Right renal cortex interstitium (tissue), 3 donors: ENCODE results near the gene BRIP1. TPM values are rescaled to one million over a fixed set of nuclear protein-coding genes. Genes with fewer than 3 reads are reported as not detected.

Experiments
- DNase-seq, 3 donors: peaks; one replicate each; pipeline ENCODE4 v3.0.0-alpha.2; 2013; ENCODE audit warnings: low read depth in 3 of 3, low spot score in 2 of 3
- polyA plus RNA-seq, 3 donors: library from polyadenylated mRNA; unstranded; fragments of 120-200 nt; gene quantifications; one replicate each; pipeline ENCODE4 v1.2.1, GENCODE V29; 2013; ENCODE audit not compliant: insufficient read length in 3 of 3

Gene BRIP1
- polyA plus RNA-seq, 3 donors: 9.4 to 10.4 (median 10.3) TPM

- no peak for DNase-seq
Measured at GRCh38 chr17:61770043-61770442, 93.3 kb downstream of the BRIP1 start.

DNA sequence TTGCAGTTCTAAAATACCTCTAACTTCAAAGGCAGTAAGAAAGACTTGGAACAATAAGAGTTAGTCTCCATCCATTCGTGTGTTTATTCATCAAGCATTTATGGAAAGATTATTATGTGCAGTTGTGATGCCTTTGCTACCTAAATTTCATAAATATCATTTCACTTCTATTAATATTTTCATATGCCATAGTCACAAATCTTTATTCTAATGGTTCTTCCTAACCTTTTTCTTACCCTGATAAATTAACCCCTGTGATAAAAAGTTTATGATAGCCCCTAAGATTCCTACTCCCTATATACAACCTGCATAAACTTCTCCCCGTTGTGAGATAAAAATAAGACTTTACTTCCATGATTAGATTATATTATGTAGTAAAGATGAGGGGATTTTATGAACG lies 94.9 kb downstream of the BRIP1 start:
- no peak for DNase-seq

DNA sequence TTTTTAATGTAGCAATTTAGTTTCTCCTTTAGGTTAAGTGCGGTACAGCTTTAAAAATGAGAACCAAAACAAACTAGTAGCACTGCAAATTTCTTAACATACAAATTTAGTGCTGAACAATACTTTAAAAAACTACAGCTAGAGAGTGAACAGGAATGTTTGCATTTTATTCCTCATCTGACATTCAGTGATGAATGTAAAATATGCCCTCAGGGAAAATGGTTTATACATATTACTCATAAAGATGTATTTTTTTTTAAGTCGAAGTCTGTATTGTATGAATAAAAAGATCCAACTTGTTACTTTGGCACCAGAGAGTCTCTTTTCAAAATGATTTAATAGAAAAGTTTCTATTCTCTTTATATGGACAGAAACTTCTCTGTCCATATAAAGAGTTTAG lies 96.8 kb downstream of the BRIP1 start:
- DNase-seq: no peak

GRCh38 chr17:61764846-61765245 lies 98.5 kb downstream of the BRIP1 start:
- DNase-seq: no peak

GRCh38 chr17:61761827-61762226 lies 101.5 kb downstream of the BRIP1 start:
- no peak for DNase-seq

DNA sequence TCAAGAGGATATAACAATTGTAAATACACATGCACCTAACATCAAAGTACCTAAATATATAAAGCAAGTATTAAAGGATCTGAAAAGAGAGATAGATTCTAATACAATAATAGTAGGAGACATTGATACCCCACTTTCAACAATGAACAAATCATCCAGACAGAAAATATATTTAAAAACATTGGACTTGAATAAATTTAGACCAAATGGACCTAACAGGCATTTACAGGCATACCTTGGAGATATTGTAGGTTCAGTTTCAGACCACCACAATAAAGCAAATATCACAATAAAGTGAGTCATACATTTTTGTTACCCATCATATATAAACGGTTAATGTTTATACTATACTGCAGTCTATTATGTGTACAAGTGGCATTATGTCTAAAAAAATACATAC lies 104.0 kb downstream of the BRIP1 start:
- no peak for DNase-seq

GRCh38 chr17:61758430-61758829 lies 104.9 kb downstream of the BRIP1 start:
- DNase-seq: no peak

GRCh38 chr17:61757168-61757567 lies 106.2 kb downstream of the BRIP1 start:
- no peak for DNase-seq

GRCh38 chr17:61756561-61756960 lies 106.8 kb downstream of the BRIP1 start:
- DNase-seq: no peak

DNA sequence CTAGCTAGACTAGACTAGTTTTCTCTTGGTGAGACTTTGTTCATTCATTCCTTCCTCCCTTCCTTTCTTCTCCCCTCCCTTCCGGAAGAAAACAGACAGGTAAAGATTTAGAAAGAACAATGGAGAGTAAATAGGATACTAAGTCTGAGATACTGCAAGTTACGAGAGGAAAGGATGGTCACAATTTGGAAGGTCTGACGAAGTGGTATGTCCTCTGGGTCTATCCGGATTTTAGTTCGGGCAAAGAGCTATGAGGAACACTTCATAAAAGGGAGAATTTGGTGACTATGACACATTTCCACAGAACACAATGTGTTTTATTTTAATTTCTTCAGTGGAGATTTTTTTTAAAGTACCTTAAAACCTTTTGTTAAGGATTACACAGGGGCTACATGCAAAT lies 107.7 kb downstream of the BRIP1 start:
- no peak for DNase-seq

DNA sequence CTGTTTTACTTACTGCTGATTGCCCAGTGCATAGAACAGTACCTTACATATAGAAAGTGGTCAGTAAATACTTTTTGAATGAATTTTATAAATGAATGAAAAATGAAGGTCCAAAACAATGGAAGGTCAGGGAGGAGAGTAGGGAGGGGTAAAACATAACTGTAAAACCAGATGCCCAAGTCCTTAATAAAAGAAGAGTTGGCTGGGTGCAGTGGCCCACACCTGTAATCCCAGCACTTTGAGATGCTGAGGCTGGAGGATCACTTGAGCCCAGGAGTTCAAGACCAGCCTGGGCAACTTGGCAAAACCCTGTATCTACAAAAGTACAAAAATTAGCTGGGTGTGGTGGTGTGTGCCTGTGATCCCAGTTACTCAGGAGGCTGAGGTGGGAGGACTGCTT lies 108.2 kb downstream of the BRIP1 start:
- no peak for DNase-seq

GRCh38 chr17:61754124-61754523 lies 109.2 kb downstream of the BRIP1 start:
- no peak for DNase-seq

GRCh38 chr17:61753696-61754095 lies 109.6 kb downstream of the BRIP1 start:
- no peak for DNase-seq

DNA sequence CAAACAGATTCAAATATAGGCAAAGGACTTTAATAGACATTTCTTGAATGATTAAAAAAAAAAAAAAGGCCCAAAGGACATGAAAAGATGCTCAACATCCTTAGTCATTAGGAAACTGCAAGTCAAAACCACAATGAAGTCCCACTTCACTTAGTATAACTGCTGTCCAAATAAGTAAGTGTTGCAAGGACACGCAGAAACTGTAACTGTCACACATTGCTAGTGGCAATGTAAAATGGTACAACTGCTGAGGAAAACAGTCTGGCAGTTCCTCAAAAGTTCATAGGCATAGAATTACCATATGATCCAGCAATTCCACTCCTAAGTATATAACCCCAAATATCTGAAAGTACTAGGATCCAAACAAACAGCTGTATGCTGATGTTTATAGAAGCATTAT lies 112.7 kb downstream of the BRIP1 start:
- no peak for DNase-seq

GRCh38 chr17:61749823-61750404 lies 113.4 kb downstream of the BRIP1 start:
- DNase-seq: no peak

DNA sequence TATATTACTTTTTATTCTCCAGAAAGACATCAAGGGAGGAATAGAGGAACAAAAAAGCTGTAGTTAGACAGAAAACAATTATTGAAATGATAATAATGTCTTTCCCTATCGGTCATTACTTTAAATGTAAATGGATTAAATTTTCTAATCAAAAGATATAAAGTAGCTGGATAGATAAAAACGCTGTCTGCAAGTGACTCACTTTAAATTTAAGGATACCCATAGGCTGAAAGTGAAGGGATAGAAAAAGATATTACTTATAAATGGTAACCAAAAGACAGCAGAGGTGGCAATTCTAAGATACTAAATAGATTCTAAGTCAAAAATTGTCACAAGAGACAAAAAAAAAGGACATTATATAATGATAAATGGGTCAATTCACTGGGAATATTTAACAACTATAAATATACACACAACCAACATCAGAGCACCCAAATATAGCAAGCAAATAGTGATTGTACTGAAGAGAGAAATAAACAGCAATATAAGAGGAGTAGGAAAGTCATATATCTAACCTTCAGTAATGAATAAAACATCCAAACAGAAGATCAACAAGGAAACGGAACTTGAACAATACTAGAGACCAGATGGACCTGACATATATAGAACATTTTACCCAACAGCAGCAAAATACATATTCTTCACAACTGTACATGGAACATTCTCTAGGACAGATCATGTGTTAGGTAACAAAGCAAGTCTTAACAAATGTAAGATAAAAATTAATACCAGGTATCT lies 116.9 kb downstream of the BRIP1 start:
- no peak for DNase-seq

- DNase-seq: no peak
Measured at GRCh38 chr17:61744804-61745203, 118.5 kb downstream of the BRIP1 start.

- DNase-seq: no peak
Measured at GRCh38 chr17:61744252-61744651, 119.1 kb downstream of the BRIP1 start.

GRCh38 chr17:61743766-61744165 lies 119.6 kb downstream of the BRIP1 start:
- no peak for DNase-seq

GRCh38 chr17:61739002-61739401 lies 124.3 kb downstream of the BRIP1 start:
- no peak for DNase-seq

DNA sequence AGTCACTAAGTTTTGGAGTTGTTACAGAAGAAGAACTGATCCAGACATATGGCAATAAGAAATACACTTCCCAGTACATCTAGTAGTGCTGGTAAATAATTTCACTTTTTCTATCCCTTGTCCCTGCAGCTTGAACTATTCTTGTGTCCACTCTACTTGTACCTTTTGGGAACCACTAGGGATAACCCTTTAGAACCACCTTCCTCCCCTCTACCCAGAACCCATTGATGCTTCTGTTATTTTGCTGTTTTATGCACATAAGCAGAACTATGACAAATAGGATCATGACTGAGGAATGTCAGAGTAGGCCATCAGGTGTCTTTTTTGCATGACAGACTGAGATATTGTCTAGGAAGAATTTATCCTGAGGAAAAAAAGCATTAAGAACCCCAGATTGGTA lies 125.1 kb downstream of the BRIP1 start:
- DNase-seq: no peak

- DNase-seq: no peak
Measured at GRCh38 chr17:61737820-61738219, 125.5 kb downstream of the BRIP1 start.

DNA sequence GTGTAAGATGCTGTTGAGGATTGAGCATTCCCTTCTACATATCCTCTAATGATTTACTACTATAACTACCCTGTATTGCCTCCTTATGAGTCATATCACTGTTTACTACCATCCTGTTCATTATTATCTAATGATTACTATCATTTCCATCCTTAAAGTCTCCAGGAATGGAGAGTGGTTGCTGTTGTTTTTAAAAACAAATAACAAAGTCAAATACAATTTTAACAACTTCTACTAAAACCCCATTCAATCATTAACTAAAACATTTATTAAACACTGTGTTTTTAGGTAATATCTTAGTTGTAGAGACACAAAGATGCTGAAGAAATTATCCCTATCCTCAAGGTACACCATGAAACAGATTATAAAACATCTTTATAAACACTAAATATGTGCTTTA lies 126.9 kb downstream of the BRIP1 start:
- no peak for DNase-seq
